Naive B cell (primary cell): ENCODE data around the gene KLRC3. TPM values are rescaled to one million over a fixed set of nuclear protein-coding genes. Genes with fewer than 3 reads are reported as not detected.
A peak's percentile ranks its signal among the peaks of the same experiment; 100 is the strongest.
"Not testable (repeated sequence)": the region's sequence is repeated elsewhere in the genome, so short reads cannot be mapped to it uniquely, and the experiment has no call there.

Experiments
- ATAC-seq, 2 donors: fragments of 150-1000 bp; cut with Tn5 transposase; 2 replicates each; pipeline ENCODE4 v1.10.0; 2021; ENCODE audit warnings: low read depth in 2 of 2, mild to moderate bottlenecking in 2 of 2, moderate library complexity in 2 of 2
- DNase-seq: peaks from one replicate; pipeline ENCODE4 v3.0.0; 2022
- H3K27ac Mint-ChIP-seq, 6 donors: one replicate each; pipeline ENCODE4 v1.8.0; 2020 to 2022; ENCODE audit warnings: mild to moderate bottlenecking in 6 of 6, mixed read lengths in 6 of 6, moderate library complexity in 5 of 6, inconsistent platforms in 2 of 6
- H3K27me3 Mint-ChIP-seq, 3 donors: one replicate each; pipeline ENCODE4 v1.8.0; 2021 to 2022; ENCODE audit warnings: mixed read lengths in 3 of 3, mild to moderate bottlenecking in 1 of 3
- H3K36me3 Mint-ChIP-seq, 2 donors: one replicate each; pipeline ENCODE4 v1.8.0; 2020 to 2022; ENCODE audit warnings: mixed read lengths in 2 of 2, inconsistent platforms in 1 of 2, mild to moderate bottlenecking in 1 of 2
- H3K4me1 Mint-ChIP-seq, 3 donors: one replicate each; pipeline ENCODE4 v1.8.0; 2020 to 2022; ENCODE audit warnings: mixed read lengths in 3 of 3, inconsistent platforms in 1 of 3, mild to moderate bottlenecking in 1 of 3, moderate library complexity in 1 of 3
- H3K4me3 Mint-ChIP-seq, 8 donors: one replicate each; pipeline ENCODE4 v1.8.0; 2020 to 2022; ENCODE audit warnings: mild to moderate bottlenecking in 8 of 8, mixed read lengths in 8 of 8, moderate library complexity in 8 of 8, inconsistent platforms in 2 of 8
- H3K9me3 Mint-ChIP-seq, 7 donors: one replicate each; pipeline ENCODE4 v1.8.0; 2020 to 2022; ENCODE audit warnings: mixed read lengths in 7 of 7, mild to moderate bottlenecking in 5 of 7, inconsistent platforms in 2 of 7, moderate library complexity in 1 of 7
- polyA plus RNA-seq, 6 donors: library from polyadenylated mRNA; unstranded; fragments of 300-500 nt; fragmentation: Illumina TruSeq; gene quantifications; one replicate each; pipeline ENCODE4 v1.2.3, GENCODE V29; 2021; ENCODE audit warnings: low read depth in 6 of 6

Gene KLRC3
- polyA plus RNA-seq, 6 donors from 2014 or later = not detected

- H3K27me3 Mint-ChIP-seq = peaks cover 0 to 22% (median 5%) of the 10 kb centered on the region in 3 donors
- peaks cover 21 to 47% (median 37%) of the 10 kb centered on the region in 3 donors for H3K4me1 Mint-ChIP-seq
- peak; percentile 93 to 96 for ATAC-seq
- H3K36me3 Mint-ChIP-seq = peaks cover 0 to 6% of the 10 kb centered on the region in 2 donors
- H3K27ac Mint-ChIP-seq = peak overlapping the region; percentile 94 to 100 (median 96)
- peak; percentile 73 for DNase-seq
- H3K9me3 Mint-ChIP-seq = peaks cover 0 to 2% (median 0%) of the 10 kb centered on the region in 7 donors
- peak overlapping the region; percentile 46 to 84 (median 66) for H3K4me3 Mint-ChIP-seq
Measured at GRCh38 chr12:10395390-10395998, 24.9 kb downstream of the KLRC3 start.

GRCh38 chr12:10394531-10395152, 25.8 kb downstream of the KLRC3 start:
- H3K9me3 Mint-ChIP-seq, ATAC-seq: not testable (repeated sequence)
- peak overlapping the region; percentile 94 to 100 (median 96) for H3K27ac Mint-ChIP-seq

GRCh38 chr12:10393291-10393690, 27.1 kb downstream of the KLRC3 start:
- no peak for DNase-seq
- H3K36me3 Mint-ChIP-seq = no peaks in the 10 kb centered on the region
- peak overlapping the region in 1 of 8 donors; percentile 8 for H3K4me3 Mint-ChIP-seq
- no peaks in the 10 kb centered on the region for H3K9me3 Mint-ChIP-seq
- H3K27me3 Mint-ChIP-seq = peaks cover 0 to 8% (median 5%) of the 10 kb centered on the region in 3 donors
- peaks cover 21 to 54% (median 44%) of the 10 kb centered on the region in 3 donors for H3K4me1 Mint-ChIP-seq
- peak overlapping the region in 2 of 6 donors; percentile 78 to 95 for H3K27ac Mint-ChIP-seq
- no peak for ATAC-seq

More at GRCh38 chr12:10394531-10395152, 25.8 kb downstream of the KLRC3 start:
- Mint-ChIP-seq H3K4me3 (peak overlapping the region; percentile 46 to 84 (median 68)), H3K4me1 (peaks cover 21 to 52% (median 44%) of the 10 kb centered on the region in 3 donors), H3K27me3 (peaks cover 0 to 16% (median 5%) of the 10 kb centered on the region in 3 donors)
- not testable (repeated sequence) for DNase-seq, H3K36me3 Mint-ChIP-seq

- H3K27me3 Mint-ChIP-seq = peaks cover 0 to under 1% (median 0%) of the 10 kb centered on the region in 3 donors
- H3K27ac Mint-ChIP-seq = peak overlapping the region in 5 of 6 donors; percentile 20 to 73 (median 58)
- H3K9me3 Mint-ChIP-seq = no peaks in the 10 kb centered on the region
- no peak for DNase-seq
- ATAC-seq = no peak
- peak overlapping the region in 4 of 8 donors; percentile 36 to 85 (median 54) for H3K4me3 Mint-ChIP-seq
- H3K4me1 Mint-ChIP-seq = peaks cover 21 to 50% (median 38%) of the 10 kb centered on the region in 3 donors
- no peaks in the 10 kb centered on the region for H3K36me3 Mint-ChIP-seq
Measured at GRCh38 chr12:10392394-10392930, 27.9 kb downstream of the KLRC3 start.

- not testable (repeated sequence) for H3K27me3 Mint-ChIP-seq, H3K9me3 Mint-ChIP-seq, H3K36me3 Mint-ChIP-seq, ATAC-seq, DNase-seq, H3K4me3 Mint-ChIP-seq
- Mint-ChIP-seq H3K4me1 (peaks cover 21 to 41% (median 37%) of the 10 kb centered on the region in 3 donors), H3K27ac (peak overlapping the region in 1 of 6 donors; percentile 76)
Measured at GRCh38 chr12:10390991-10391390, 29.4 kb downstream of the KLRC3 start.

- Mint-ChIP-seq H3K27me3 (peaks cover 0 to 3% (median 0%) of the 10 kb centered on the region in 3 donors), H3K36me3 (peaks cover 0 to 6% of the 10 kb centered on the region in 2 donors), H3K4me1 (peaks cover 11 to 36% (median 35%) of the 10 kb centered on the region in 3 donors), H3K4me3 (peak within 1 kb of the TSS in 7 of 8 donors; percentile 13 to 85 (median 81)), H3K9me3 (no peaks in the 10 kb centered on the region), H3K27ac (peak within 1 kb of the TSS; percentile 31 to 99 (median 86))
- ATAC-seq = no peak
- no peak for DNase-seq
Measured at GRCh38 chr12:10389904-10390303, 30.5 kb downstream of the KLRC3 start, which contains the start of gene KLRK1. KLRK1 (minus strand) TSS chr12:10390041; CDS start chr12:10388810, 1,231 bp downstream.

- H3K4me3 Mint-ChIP-seq = peak overlapping the region in 6 of 8 donors; percentile 25 to 85 (median 82)
- ATAC-seq (no peak), DNase-seq (no peak)
- H3K27me3 Mint-ChIP-seq = peaks cover 0 to 10% (median 3%) of the 10 kb centered on the region in 3 donors
- peak overlapping the region in 4 of 6 donors; percentile 85 to 99 (median 90) for H3K27ac Mint-ChIP-seq
- H3K36me3 Mint-ChIP-seq = peaks cover 0 to 6% of the 10 kb centered on the region in 2 donors
- H3K9me3 Mint-ChIP-seq = peaks cover 0 to 4% (median 0%) of the 10 kb centered on the region in 7 donors
- peaks cover 4 to 34% (median 29%) of the 10 kb centered on the region in 3 donors for H3K4me1 Mint-ChIP-seq
Measured at GRCh38 chr12:10388624-10389413, 31.6 kb downstream of the KLRC3 start.

GRCh38 chr12:10387498-10387897, 32.9 kb downstream of the KLRC3 start:
- not testable (repeated sequence) for DNase-seq, ATAC-seq

GRCh38 chr12:10386857-10387256, 33.5 kb downstream of the KLRC3 start:
- peaks cover 0 to 10% (median 3%) of the 10 kb centered on the region in 3 donors for H3K27me3 Mint-ChIP-seq
- H3K4me3 Mint-ChIP-seq = peak overlapping the region in 1 of 8 donors; percentile 8
- H3K27ac Mint-ChIP-seq = no peak overlapping the region

More at GRCh38 chr12:10387498-10387897, 32.9 kb downstream of the KLRC3 start:
- H3K27ac Mint-ChIP-seq = peak overlapping the region in 2 of 6 donors; percentile 11 to 41
- H3K9me3 Mint-ChIP-seq, H3K27me3 Mint-ChIP-seq, H3K36me3 Mint-ChIP-seq: not testable (repeated sequence)
- peak overlapping the region in 2 of 8 donors; percentile 35 to 43 for H3K4me3 Mint-ChIP-seq
- peaks cover under 1 to 29% (median 25%) of the 10 kb centered on the region in 3 donors for H3K4me1 Mint-ChIP-seq

GRCh38 chr12:10385166-10385613, 35.2 kb downstream of the KLRC3 start:
- H3K4me3 Mint-ChIP-seq = peak overlapping the region in 3 of 8 donors; percentile 4 to 33 (median 26)
- DNase-seq (no peak), ATAC-seq (no peak)
- peaks cover 3 to 20% (median 6%) of the 10 kb centered on the region in 3 donors for H3K27me3 Mint-ChIP-seq
- H3K27ac Mint-ChIP-seq = peak overlapping the region in 2 of 6 donors; percentile 4 to 65
- H3K9me3 Mint-ChIP-seq = peaks cover 0 to 4% (median 0%) of the 10 kb centered on the region in 7 donors
- peaks cover 0 to 6% of the 10 kb centered on the region in 2 donors for H3K36me3 Mint-ChIP-seq
- peaks cover 0 to 39% (median 17%) of the 10 kb centered on the region in 3 donors for H3K4me1 Mint-ChIP-seq

More at GRCh38 chr12:10386857-10387256, 33.5 kb downstream of the KLRC3 start:
- no peak for ATAC-seq
- H3K36me3 Mint-ChIP-seq = peaks cover 0 to 6% of the 10 kb centered on the region in 2 donors
- peaks cover 0 to 28% (median 21%) of the 10 kb centered on the region in 3 donors for H3K4me1 Mint-ChIP-seq
- DNase-seq = no peak
- peaks cover 0 to 4% (median 0%) of the 10 kb centered on the region in 7 donors for H3K9me3 Mint-ChIP-seq

- no peak for DNase-seq
- no peak overlapping the region for H3K27ac Mint-ChIP-seq
- peaks cover 0 to 36% (median 9%) of the 10 kb centered on the region in 3 donors for H3K4me1 Mint-ChIP-seq
- peaks cover 0 to 6% of the 10 kb centered on the region in 2 donors for H3K36me3 Mint-ChIP-seq
- peak overlapping the region in 1 of 8 donors; percentile 33 for H3K4me3 Mint-ChIP-seq
- no peak for ATAC-seq
- peaks cover 3 to 20% (median 6%) of the 10 kb centered on the region in 3 donors for H3K27me3 Mint-ChIP-seq
- H3K9me3 Mint-ChIP-seq = peaks cover 0 to 4% (median 0%) of the 10 kb centered on the region in 7 donors
Measured at GRCh38 chr12:10384191-10384590, 36.2 kb downstream of the KLRC3 start.

- peak overlapping the region in 3 of 8 donors; percentile 51 to 75 (median 64) for H3K4me3 Mint-ChIP-seq
- peaks cover 0 to 4% (median 0%) of the 10 kb centered on the region in 7 donors for H3K9me3 Mint-ChIP-seq
- ATAC-seq (no peak), DNase-seq (no peak)
- H3K27me3 Mint-ChIP-seq = peaks cover 3 to 20% (median 6%) of the 10 kb centered on the region in 3 donors
- peaks cover 0 to 6% of the 10 kb centered on the region in 2 donors for H3K36me3 Mint-ChIP-seq
- H3K27ac Mint-ChIP-seq = peak overlapping the region in 2 of 6 donors; percentile 26 to 80
- peaks cover 0 to 36% (median 9%) of the 10 kb centered on the region in 3 donors for H3K4me1 Mint-ChIP-seq
Measured at GRCh38 chr12:10381928-10382628, 38.3 kb downstream of the KLRC3 start.
